CD4-positive, alpha-beta T cell treated with Interleukin-17A for 4 hours (primary cell): Measurements from ENCODE around the gene PGR.
"Not testable (repeated sequence)": the region's sequence is repeated elsewhere in the genome, so short reads cannot be mapped to it uniquely, and the experiment has no call there.

Experiments used
- DNase-seq: peaks from one replicate; pipeline ENCODE4 v3.0.0-alpha.2; 2020; ENCODE audit warnings: mixed read lengths

Gene PGR

GRCh38 chr11:101063706-101064105, 65.9 kb downstream of the PGR start:
- no peak for DNase-seq

GRCh38 chr11:101061606-101062005, 68.0 kb downstream of the PGR start:
- no peak for DNase-seq

GRCh38 chr11:101059331-101059730, 70.3 kb downstream of the PGR start:
- DNase-seq = no peak

- DNase-seq = no peak
Measured at GRCh38 chr11:101053492-101053891, 76.1 kb downstream of the PGR start.

GRCh38 chr11:101051677-101052076, 77.9 kb downstream of the PGR start:
- no peak for DNase-seq

- DNase-seq = no peak
Measured at GRCh38 chr11:101049813-101050212, 79.8 kb downstream of the PGR start.

GRCh38 chr11:101049123-101049522, 80.5 kb downstream of the PGR start:
- DNase-seq = no peak

- no peak for DNase-seq
Measured at GRCh38 chr11:101048479-101048878, 81.1 kb downstream of the PGR start.

GRCh38 chr11:101046947-101047346, 82.7 kb downstream of the PGR start:
- DNase-seq = no peak

- no peak for DNase-seq
Measured at GRCh38 chr11:101045415-101045814, 84.2 kb downstream of the PGR start.

GRCh38 chr11:101043940-101044339, 85.7 kb downstream of the PGR start:
- DNase-seq = no peak

- no peak for DNase-seq
Measured at GRCh38 chr11:101035872-101036271, 93.7 kb downstream of the PGR start.

- no peak for DNase-seq
Measured at GRCh38 chr11:101034076-101034475, 95.5 kb downstream of the PGR start.

GRCh38 chr11:101032991-101033390, 96.6 kb downstream of the PGR start:
- DNase-seq = no peak

- DNase-seq = no peak
Measured at GRCh38 chr11:101031713-101032112, 97.9 kb downstream of the PGR start.

- DNase-seq = no peak
Measured at GRCh38 chr11:101030692-101031091, 98.9 kb downstream of the PGR start.

GRCh38 chr11:101030015-101030414, 99.6 kb downstream of the PGR start:
- DNase-seq = no peak

GRCh38 chr11:101028644-101029043, 101.0 kb downstream of the PGR start:
- DNase-seq = no peak

- no peak for DNase-seq
Measured at GRCh38 chr11:101022256-101022655, 107.4 kb downstream of the PGR start.

GRCh38 chr11:101019870-101020269, 109.7 kb downstream of the PGR start:
- DNase-seq = no peak

GRCh38 chr11:101014600-101015285, 114.9 kb downstream of the PGR start:
- no peak for DNase-seq

GRCh38 chr11:101013702-101014101, 115.9 kb downstream of the PGR start:
- not testable (repeated sequence) for DNase-seq

GRCh38 chr11:101011881-101012280, 117.7 kb downstream of the PGR start:
- DNase-seq = no peak

GRCh38 chr11:101010899-101011298, 118.7 kb downstream of the PGR start:
- DNase-seq = no peak

GRCh38 chr11:101009690-101010055, 119.9 kb downstream of the PGR start:
- DNase-seq = no peak
